Stimulated activated CD4-positive, alpha-beta T cell treated with anti-CD3 and anti-CD28 coated beads, Interleukin-15, amount 100 ng/mL, for 48 hours (primary cell): Measurements from ENCODE around the gene STAM.
A peak's percentile ranks its signal among the peaks of the same experiment; 100 is the strongest.

Source experiments
- DNase-seq, 2 donors: peaks; one replicate each; pipeline ENCODE4 v3.0.0-alpha.2; 2020; ENCODE audit warnings: low read depth in 2 of 2

Gene STAM

GRCh38 chr10:17647326-17647725, 3.4 kb downstream of the STAM start:
- no peak for DNase-seq

DNA sequence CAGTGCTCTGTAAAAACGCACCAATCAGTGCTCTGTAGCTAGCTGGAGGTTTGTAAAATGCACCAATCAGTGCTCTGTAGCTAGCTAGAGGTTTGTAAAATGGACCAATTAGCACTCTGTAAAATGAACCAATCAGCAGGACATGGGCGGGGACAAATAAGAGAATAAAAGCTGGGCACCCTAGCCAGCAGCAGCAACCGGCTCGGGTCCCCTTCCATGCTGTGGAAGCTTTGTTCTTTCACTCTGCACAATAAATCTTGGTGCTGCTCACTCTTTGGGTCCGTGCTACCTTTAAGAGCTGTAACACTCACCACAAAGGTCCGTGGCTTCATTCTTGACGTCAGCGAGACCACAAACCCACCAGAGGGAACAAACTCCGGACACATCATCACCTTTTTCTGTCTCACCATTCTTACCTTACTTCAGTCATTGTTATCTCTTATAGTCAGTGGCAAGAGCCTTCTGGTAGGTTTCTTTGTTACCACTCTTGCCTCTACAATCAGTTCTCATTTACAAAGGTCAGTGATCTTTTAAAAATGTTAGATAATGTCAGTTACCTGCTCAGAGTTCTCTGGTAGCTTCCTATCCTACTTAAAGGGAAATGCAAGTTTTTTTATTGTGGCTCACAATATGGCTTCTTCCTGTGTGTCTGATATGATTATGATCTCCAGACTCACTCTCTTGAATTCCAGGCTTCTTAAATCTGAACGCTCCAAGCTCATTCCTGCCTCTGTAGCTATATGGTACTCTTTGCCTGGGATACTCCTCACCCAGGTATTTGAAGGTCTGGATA, 4.5 kb downstream of the STAM start:
- peak; percentile 36 to 45 for DNase-seq

DNA sequence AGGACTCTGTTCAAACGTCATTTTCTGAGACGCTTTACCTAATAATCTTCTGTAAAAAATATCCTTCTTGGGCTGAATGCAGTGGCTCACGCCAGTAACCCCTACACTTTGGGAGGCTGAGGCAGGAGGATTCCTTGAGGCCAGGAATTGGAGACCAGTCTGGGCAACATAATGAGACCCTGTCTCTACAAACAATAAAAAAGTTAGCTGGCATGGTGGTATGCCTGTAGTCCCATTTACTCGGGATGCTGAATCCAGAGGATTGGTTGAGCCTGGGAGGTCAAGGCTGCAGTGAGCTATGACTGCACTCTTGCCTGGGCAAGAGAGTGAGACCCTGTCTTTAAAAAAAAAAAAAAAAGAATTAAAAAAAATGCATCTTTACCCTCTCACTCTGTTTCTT, 5.1 kb downstream of the STAM start:
- no peak for DNase-seq

- DNase-seq: no peak
These were observed 5.9 kb downstream of the STAM start for GRCh38 chr10:17649836-17650235.

GRCh38 chr10:17650416-17650815, 6.5 kb downstream of the STAM start:
- DNase-seq: no peak

GRCh38 chr10:17651896-17652295, 7.9 kb downstream of the STAM start:
- no peak for DNase-seq

DNA sequence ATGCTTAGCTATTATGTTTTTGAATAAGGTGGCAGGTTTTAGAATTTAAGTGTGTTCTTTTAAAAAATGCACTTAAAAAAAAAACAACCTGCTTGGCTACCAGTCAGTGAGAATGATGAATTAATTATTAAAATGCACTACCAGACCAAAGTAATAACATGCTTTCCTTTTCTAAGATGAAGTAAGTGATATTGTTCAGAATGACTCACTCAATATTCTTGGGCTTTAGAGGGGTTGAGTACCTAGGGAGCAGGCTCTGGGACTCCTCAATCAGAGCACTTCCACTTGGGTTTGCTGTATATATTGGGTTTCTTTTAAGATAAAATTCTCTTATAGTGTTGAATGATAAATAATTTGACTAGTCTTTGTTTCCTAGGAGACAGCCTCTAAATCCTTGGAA, 8.6 kb downstream of the STAM start:
- DNase-seq: no peak

GRCh38 chr10:17655009-17655408, 11.1 kb downstream of the STAM start:
- no peak for DNase-seq

DNA sequence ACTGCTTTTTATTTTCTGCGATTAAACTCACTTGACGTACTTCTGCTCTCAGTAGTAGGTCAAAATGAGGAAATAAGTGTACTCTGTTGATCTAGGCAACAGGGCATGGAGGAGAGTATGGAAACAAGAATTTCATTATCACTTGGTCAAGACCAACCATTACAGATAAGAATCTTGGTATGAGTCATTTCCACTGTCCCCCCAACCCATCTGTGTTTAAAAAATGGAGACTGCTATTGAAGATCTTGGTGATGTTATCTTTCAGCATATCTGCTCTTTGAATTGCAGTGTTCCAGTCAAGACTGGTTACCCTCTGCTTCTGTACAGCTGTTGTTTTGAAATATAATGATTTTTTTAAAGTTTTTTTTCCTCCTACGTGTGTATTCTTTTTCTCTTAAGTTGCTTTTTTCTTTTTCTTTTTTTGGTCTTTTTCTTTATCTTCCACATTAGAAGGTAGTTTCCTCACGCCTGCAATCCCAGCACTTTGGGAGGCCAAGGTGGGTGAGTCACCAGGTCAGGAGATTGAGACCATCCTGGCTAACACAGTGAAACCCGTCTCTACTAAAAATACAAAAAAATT, 11.7 kb downstream of the STAM start:
- DNase-seq: no peak

GRCh38 chr10:17657103-17657500, 13.2 kb downstream of the STAM start:
- DNase-seq: no peak

GRCh38 chr10:17659365-17659764, 15.4 kb downstream of the STAM start:
- DNase-seq: no peak

- DNase-seq: no peak
These were observed 17.0 kb downstream of the STAM start for GRCh38 chr10:17660921-17661320.

DNA sequence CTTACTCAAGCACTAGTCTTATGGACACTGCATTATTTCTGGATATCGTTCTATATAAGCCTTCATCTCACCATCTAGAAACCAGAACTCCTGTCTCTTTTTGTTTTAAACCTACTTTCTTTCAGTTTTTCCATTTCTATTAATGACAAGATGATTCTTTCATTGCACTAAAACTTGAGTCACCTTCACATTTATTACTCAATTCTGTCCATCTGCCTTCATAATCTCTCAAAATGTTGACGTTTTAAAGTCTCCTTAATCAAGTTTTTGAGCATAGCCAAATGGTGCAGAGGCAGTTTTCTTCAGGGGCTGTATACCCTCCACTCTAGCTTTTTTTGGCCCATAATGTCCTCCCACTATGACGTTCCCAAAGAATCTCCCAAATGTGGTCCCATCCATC, 17.6 kb downstream of the STAM start:
- no peak for DNase-seq

- no peak for DNase-seq
These were observed 18.5 kb downstream of the STAM start for GRCh38 chr10:17662193-17663138.

GRCh38 chr10:17663450-17663849, 19.5 kb downstream of the STAM start:
- DNase-seq: no peak

- DNase-seq: no peak
These were observed 21.8 kb downstream of the STAM start for GRCh38 chr10:17665747-17666146.

DNA sequence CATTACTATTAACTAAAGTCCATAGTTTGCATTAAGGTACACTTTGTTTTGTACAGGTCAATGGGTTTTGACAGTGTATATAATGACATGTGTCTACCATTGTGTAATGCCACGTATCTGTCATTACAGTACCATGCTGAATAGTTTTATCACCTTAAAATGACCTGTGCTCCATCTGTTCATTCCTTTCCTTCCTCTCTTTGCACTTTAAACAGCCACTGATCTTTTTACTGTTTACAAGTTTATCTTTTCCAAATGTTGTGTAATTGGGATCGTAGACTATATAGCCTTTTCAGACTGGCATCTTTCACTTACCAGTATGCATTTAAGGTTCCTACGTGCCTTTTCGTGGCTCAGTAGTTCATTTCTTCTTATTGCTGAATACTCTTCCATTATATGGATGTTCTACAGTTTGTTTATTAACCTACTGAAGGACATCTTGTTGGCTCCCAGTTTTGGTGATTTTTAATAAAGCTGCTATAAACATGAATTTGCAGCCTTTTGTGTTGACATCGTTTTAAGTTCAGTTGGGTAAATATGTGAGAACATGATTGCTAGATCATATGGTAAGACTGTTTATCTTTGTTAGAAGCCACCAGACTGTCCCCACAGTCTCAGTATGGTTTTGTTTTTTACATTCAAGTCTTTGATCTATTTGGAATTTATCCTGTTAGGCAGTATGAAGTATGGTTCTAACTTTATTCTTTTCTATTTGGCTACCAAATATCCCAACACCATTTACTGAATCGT, 24.7 kb downstream of the STAM start:
- no peak for DNase-seq

DNA sequence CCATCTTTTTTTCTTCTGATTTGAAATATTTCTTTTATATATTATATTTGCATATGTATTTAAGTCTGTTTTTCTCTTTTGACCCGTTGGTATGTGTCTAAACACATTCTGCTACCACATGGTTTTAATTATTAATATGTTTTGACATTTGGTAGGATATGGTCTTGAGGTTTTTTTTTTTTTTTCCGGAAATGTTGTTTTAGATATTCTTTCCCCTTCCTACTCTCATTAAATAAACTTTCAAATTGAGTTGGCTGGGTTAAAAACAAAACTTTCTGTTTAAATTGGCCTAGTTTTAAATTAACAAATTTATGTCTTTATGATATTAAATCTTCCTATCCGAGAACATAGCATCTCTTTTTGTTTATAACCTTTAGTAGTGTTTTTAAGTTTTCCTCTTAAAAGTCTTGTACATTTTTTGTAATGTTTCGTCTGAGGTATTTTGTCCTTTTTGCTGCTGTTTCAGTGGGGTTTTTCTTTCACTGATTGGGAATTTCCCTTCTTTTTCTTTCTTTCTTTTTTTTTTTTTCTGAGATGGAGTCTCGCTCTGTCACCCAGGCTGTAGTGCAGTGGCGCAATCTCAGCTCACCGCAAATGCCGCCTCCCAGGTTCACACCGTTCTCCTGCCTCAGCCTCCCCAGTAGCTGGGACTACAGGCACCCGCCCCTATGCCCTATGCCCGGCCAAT, 25.4 kb downstream of the STAM start:
- peak in 1 of 2 donors; percentile 21 for DNase-seq

DNA sequence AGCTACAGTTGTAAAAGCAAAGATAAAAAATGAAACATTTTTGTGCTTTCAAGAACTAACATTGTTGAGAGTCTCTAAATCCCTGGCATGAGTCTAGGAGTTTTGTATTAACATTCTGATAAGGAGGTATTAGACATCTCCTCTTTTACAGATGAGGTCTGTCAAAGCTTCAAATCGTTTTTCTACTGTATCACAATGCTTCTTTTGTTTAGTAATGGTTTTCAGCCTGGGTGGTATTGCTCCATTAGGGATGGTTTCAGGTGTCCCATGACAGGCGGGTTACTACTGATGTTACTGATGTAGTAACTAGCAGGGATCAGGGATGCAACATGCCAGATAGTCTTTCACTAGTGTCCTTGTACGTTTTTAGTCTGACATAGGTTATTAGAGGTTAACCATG, 27.4 kb downstream of the STAM start:
- DNase-seq: no peak

DNA sequence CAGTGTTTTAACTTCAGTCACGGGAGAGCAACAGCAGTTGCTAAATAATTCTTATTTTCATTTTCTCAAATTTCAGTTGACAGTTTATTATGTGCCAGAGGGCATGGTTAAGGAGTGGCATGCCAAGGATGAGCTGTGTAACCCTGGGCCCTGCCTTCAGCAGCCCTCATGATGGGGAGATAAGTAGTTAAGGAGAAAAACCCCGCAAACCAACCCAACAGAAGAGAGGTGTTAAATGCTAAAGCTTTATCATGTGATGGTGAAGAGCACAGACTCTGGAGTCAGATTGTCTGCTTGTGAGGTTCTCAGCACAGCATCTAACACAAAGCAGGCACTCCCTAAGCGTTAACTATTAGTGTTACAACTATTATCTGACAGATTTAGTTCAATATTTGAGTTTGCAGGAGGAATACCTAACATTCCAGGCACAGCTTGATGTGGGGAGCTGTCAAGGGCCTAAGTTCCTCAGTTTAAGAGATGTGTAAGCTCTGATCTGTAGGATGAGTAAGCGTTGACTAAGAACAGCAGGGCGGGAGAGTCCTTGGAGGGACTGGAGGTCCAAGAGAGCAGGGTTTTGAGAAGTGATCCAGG, 29.6 kb downstream of the STAM start:
- DNase-seq: no peak

- DNase-seq: no peak
These were observed 30.6 kb downstream of the STAM start for GRCh38 chr10:17674566-17674965.
